Measurements from ENCODE around the gene MRAP2. TPM values are rescaled to one million over a fixed set of nuclear protein-coding genes. Genes with fewer than 3 reads are reported as not detected.
"Not testable (repeated sequence)": the region's sequence is repeated elsewhere in the genome, so short reads cannot be mapped to it uniquely, and the experiment has no call there.

MRAP2 gene
- total and polyA plus RNA-seq, 2 of the 13 experiments (the other 11 are each of a cell fraction or from before 2014, with no cell fraction given) = 0.33 to 3.5 TPM

GRCh38 chr6:84066536-84066935 is 33.0 kb downstream of the MRAP2 start (continued):
- no peak for TF ChIP-seq KIAA2018 (CRISPR knock-in tag; IDR thresholded peaks at IDR 0.05; ENCODE audit: borderline replicate concordance)

GRCh38 chr6:84068873-84069272 is 35.3 kb downstream of the MRAP2 start:
- H3K36me3 ChIP-seq (replicated peaks in 1 of 2; ENCODE audit: control insufficient read depth in 1 of 2, insufficient read depth in 2 of 2, low read length in 2 of 2); H3K9ac ChIP-seq (ENCODE audit: insufficient read depth, low read depth, low read length); H3K27ac ChIP-seq (ENCODE audit: extremely low read length, insufficient read depth, low read length); CTCF ChIA-PET (ENCODE audit: low intra/inter-chr PET ratio, low total read pairs); FAIRE-seq; H3K79me2 ChIP-seq (ENCODE audit: insufficient read depth, low read length); in situ Hi-C loops (cut with HindIII; ENCODE audit: extremely low pct_ligation_motif_present, low pct_unique_long_range_greater_than_20kb); H3K27me3 ChIP-seq (ENCODE audit: control insufficient read depth in 1 of 2, insufficient read depth in 2 of 2, low read length in 2 of 2); DNase-seq (ENCODE audit: low spot score); H3K9me3 ChIP-seq (ENCODE audit: low read length); POLR2A ChIA-PET; H2AFZ ChIP-seq (ENCODE audit: low read length); H4K20me1 ChIP-seq (ENCODE audit: insufficient read depth, low read length); ATAC-seq; H3K4me2 ChIP-seq (ENCODE audit: low read depth, low read length); H3K4me1 ChIP-seq (ENCODE audit: insufficient read depth, low read length); intact Hi-C loops (cut with micrococcal nuclease; ENCODE audit: unreplicated experiment); BruUV-seq (replicated peaks); H3K4me3 ChIP-seq (replicated peaks in 1 of 3; ENCODE audit: insufficient read depth in 1 of 3, low read depth in 2 of 3, low read length in 3 of 3): not testable (repeated sequence)
- WGBS (ENCODE audit: low lambda C conversion rate) = 3% methylated on average over 5 of the region's 5 CpGs
